ENCODE measurements around the gene HORMAD2. TPM values are rescaled to one million over a fixed set of nuclear protein-coding genes. Genes with fewer than 3 reads are reported as not detected.

The HORMAD2 gene
- total RNA-seq, 2 experiments from 2014 or later = not detected

- H3K27ac Mint-ChIP-seq = no peak overlapping the region
- POLR2A ChIA-PET = no interaction called here
- H3K4me3 Mint-ChIP-seq = no peak overlapping the region
- no peaks in the 10 kb centered on the region for H3K36me3 Mint-ChIP-seq
- no peaks in the 10 kb centered on the region for H3K9me3 Mint-ChIP-seq
- DNase-seq = no peak
- H3K27me3 Mint-ChIP-seq = no peaks in the 10 kb centered on the region
- intact Hi-C loops (cut with micrococcal nuclease) = no loop called here
- CTCF ChIA-PET = interaction anchor here (0.6 to 1.2 kb wide), 5 partner anchors 9 to 74 kb away, joined by 3 to 4 read pairs (median 3); no protein-coding TSS in a partner anchor
- peaks cover 52% of the 10 kb centered on the region for H3K4me1 Mint-ChIP-seq (ENCODE audit: low read depth)
Measured at GRCh38 chr22:30176431-30176830, 96.2 kb downstream of the HORMAD2 start.

GRCh38 chr22:30178181-30179126, 98.2 kb downstream of the HORMAD2 start:
- H3K27me3 Mint-ChIP-seq = no peaks in the 10 kb centered on the region
- H3K9me3 Mint-ChIP-seq = no peaks in the 10 kb centered on the region
- DNase-seq = peak; percentile 73
- CTCF ChIA-PET = interaction anchor here (0.6 to 2.6 kb wide), 18 partner anchors 8 to 109 kb away, joined by 3 to 15 read pairs (median 5); partner anchors contain the start of gene LIF
- no peaks in the 10 kb centered on the region for H3K36me3 Mint-ChIP-seq
- intact Hi-C loops (cut with micrococcal nuclease) = loop anchor here (1.0 kb wide), 1 partner anchor 11 kb away; no protein-coding TSS in a partner anchor
- POLR2A ChIA-PET = interaction anchor here (0.8 to 2.5 kb wide), 13 partner anchors 10 to 90 kb away, joined by 3 to 15 read pairs (median 4); partner anchors contain the start of gene LIF
- no peak overlapping the region for H3K4me3 Mint-ChIP-seq
- H3K27ac Mint-ChIP-seq = peak overlapping the region; percentile 94
- H3K4me1 Mint-ChIP-seq (ENCODE audit: low read depth) = peaks cover 69% of the 10 kb centered on the region

- no peak for DNase-seq
- Mint-ChIP-seq H3K36me3 (no peaks in the 10 kb centered on the region), H3K9me3 (no peaks in the 10 kb centered on the region), H3K4me3 (no peak overlapping the region), H3K4me1 (ENCODE audit: low read depth) (peaks cover 86% of the 10 kb centered on the region), H3K27ac (no peak overlapping the region), H3K27me3 (no peaks in the 10 kb centered on the region)
- POLR2A ChIA-PET = interaction anchor here (2.8 kb wide), 1 partner anchor 16 kb away, joined by 15 read pairs; no protein-coding TSS in a partner anchor
- CTCF ChIA-PET = interaction anchor here (0.9 to 1.6 kb wide), 2 partner anchors 21 to 107 kb away, joined by 4 to 6 read pairs; no protein-coding TSS in a partner anchor
- intact Hi-C loops (cut with micrococcal nuclease) = loop anchor here (5.0 kb wide), 1 partner anchor 42 kb away; no protein-coding TSS in a partner anchor
Measured at GRCh38 chr22:30180616-30181015, 100.4 kb downstream of the HORMAD2 start.

GRCh38 chr22:30181459-30182349, 101.4 kb downstream of the HORMAD2 start:
- intact Hi-C loops (cut with micrococcal nuclease) = loop anchor here (5.0 kb wide), 1 partner anchor 41 kb away; no protein-coding TSS in a partner anchor
- H3K4me1 Mint-ChIP-seq (ENCODE audit: low read depth) = peaks cover 90% of the 10 kb centered on the region
- no peak overlapping the region for H3K4me3 Mint-ChIP-seq
- no peaks in the 10 kb centered on the region for H3K27me3 Mint-ChIP-seq
- DNase-seq = no peak
- H3K27ac Mint-ChIP-seq = peak overlapping the region; percentile 81
- ChIA-PET CTCF (interaction anchor here (0.9 to 1.6 kb wide), 4 partner anchors 22 to 106 kb away, joined by 3 to 6 read pairs (median 4); no protein-coding TSS in a partner anchor), POLR2A (interaction anchor here (0.7 to 2.8 kb wide), 6 partner anchors 9 to 57 kb away, joined by 3 to 15 read pairs (median 3); no protein-coding TSS in a partner anchor)
- H3K36me3 Mint-ChIP-seq = no peaks in the 10 kb centered on the region
- H3K9me3 Mint-ChIP-seq = no peaks in the 10 kb centered on the region

- H3K36me3 Mint-ChIP-seq = no peaks in the 10 kb centered on the region
- ChIA-PET POLR2A (interaction anchor here (0.7 to 2.8 kb wide), 6 partner anchors 9 to 25 kb away, joined by 3 to 15 read pairs (median 3); no protein-coding TSS in a partner anchor), CTCF (interaction anchor here (0.9 to 1.6 kb wide), 5 partner anchors 14 to 105 kb away, joined by 3 to 6 read pairs (median 5); no protein-coding TSS in a partner anchor)
- intact Hi-C loops (cut with micrococcal nuclease) = loop anchor here (5.0 kb wide), 1 partner anchor 40 kb away; no protein-coding TSS in a partner anchor
- no peaks in the 10 kb centered on the region for H3K27me3 Mint-ChIP-seq
- H3K9me3 Mint-ChIP-seq = no peaks in the 10 kb centered on the region
- H3K4me1 Mint-ChIP-seq (ENCODE audit: low read depth) = peaks cover 92% of the 10 kb centered on the region
- DNase-seq = no peak
- peak overlapping the region; percentile 69 for H3K27ac Mint-ChIP-seq
- no peak overlapping the region for H3K4me3 Mint-ChIP-seq
Measured at GRCh38 chr22:30182350-30182745, 102.1 kb downstream of the HORMAD2 start.

- ChIA-PET POLR2A (interaction anchor here (1.0 to 2.8 kb wide), 4 partner anchors 14 to 57 kb away, joined by 3 to 15 read pairs (median 3); no protein-coding TSS in a partner anchor), CTCF (interaction anchor here (0.9 to 1.4 kb wide), 3 partner anchors 13 to 80 kb away, joined by 3 to 5 read pairs (median 5); no protein-coding TSS in a partner anchor)
- no peaks in the 10 kb centered on the region for H3K27me3 Mint-ChIP-seq
- no peak for DNase-seq
- no peak overlapping the region for H3K4me3 Mint-ChIP-seq
- H3K9me3 Mint-ChIP-seq = no peaks in the 10 kb centered on the region
- peak overlapping the region; percentile 90 for H3K27ac Mint-ChIP-seq
- H3K36me3 Mint-ChIP-seq = no peaks in the 10 kb centered on the region
- peaks cover 92% of the 10 kb centered on the region for H3K4me1 Mint-ChIP-seq (ENCODE audit: low read depth)
- intact Hi-C loops (cut with micrococcal nuclease) = loop anchor here (5.0 kb wide), 1 partner anchor 39 kb away; no protein-coding TSS in a partner anchor
Measured at GRCh38 chr22:30182815-30183214, 102.6 kb downstream of the HORMAD2 start.

- intact Hi-C loops (cut with micrococcal nuclease) = loop anchor here (5.0 kb wide), 1 partner anchor 39 kb away; no protein-coding TSS in a partner anchor
- Mint-ChIP-seq H3K4me3 (no peak overlapping the region), H3K36me3 (no peaks in the 10 kb centered on the region), H3K9me3 (no peaks in the 10 kb centered on the region), H3K4me1 (ENCODE audit: low read depth) (peaks cover 91% of the 10 kb centered on the region), H3K27ac (peak overlapping the region; percentile 90), H3K27me3 (no peaks in the 10 kb centered on the region)
- POLR2A ChIA-PET = interaction anchor here (1.0 to 2.8 kb wide), 5 partner anchors 12 to 56 kb away, joined by 3 to 15 read pairs (median 3); no protein-coding TSS in a partner anchor
- DNase-seq = no peak
- CTCF ChIA-PET = interaction anchor here (0.9 to 1.0 kb wide), 3 partner anchors 13 to 104 kb away, joined by 3 to 5 read pairs (median 5); no protein-coding TSS in a partner anchor
Measured at GRCh38 chr22:30183271-30183670, 103.0 kb downstream of the HORMAD2 start.

GRCh38 chr22:30183861-30184278, 103.6 kb downstream of the HORMAD2 start:
- CTCF ChIA-PET = interaction anchor here (0.8 to 1.0 kb wide), 2 partner anchors 62 to 104 kb away, joined by 3 to 5 read pairs; no protein-coding TSS in a partner anchor

GRCh38 chr22:30185129-30185528, 104.9 kb downstream of the HORMAD2 start:
- Mint-ChIP-seq H3K4me1 (ENCODE audit: low read depth) (peaks cover 90% of the 10 kb centered on the region), H3K36me3 (no peaks in the 10 kb centered on the region), H3K9me3 (no peaks in the 10 kb centered on the region), H3K4me3 (peak overlapping the region; percentile 13), H3K27ac (peak overlapping the region; percentile 90), H3K27me3 (no peaks in the 10 kb centered on the region)
- intact Hi-C loops (cut with micrococcal nuclease) = loop anchor here (1.0 to 2.0 kb wide), 4 partner anchors 11 to 62 kb away; partner anchors contain the start of gene LIF
- CTCF ChIA-PET = interaction anchor here (0.7 to 1.7 kb wide), 8 partner anchors 7 to 76 kb away, joined by 3 to 7 read pairs (median 4); partner anchors contain the start of gene LIF
- POLR2A ChIA-PET = interaction anchor here (0.5 to 2.1 kb wide), 8 partner anchors 12 to 61 kb away, joined by 3 to 19 read pairs (median 6); no protein-coding TSS in a partner anchor
- DNase-seq = peak; percentile 51

More at GRCh38 chr22:30183861-30184278, 103.6 kb downstream of the HORMAD2 start:
- DNase-seq = no peak
- H3K27ac Mint-ChIP-seq = peak overlapping the region; percentile 90
- no peaks in the 10 kb centered on the region for H3K9me3 Mint-ChIP-seq
- H3K4me1 Mint-ChIP-seq (ENCODE audit: low read depth) = peaks cover 91% of the 10 kb centered on the region
- H3K27me3 Mint-ChIP-seq = no peaks in the 10 kb centered on the region
- intact Hi-C loops (cut with micrococcal nuclease) = loop anchor here (2.0 to 5.0 kb wide), 2 partner anchors 38 to 63 kb away; partner anchors contain the start of gene LIF
- H3K4me3 Mint-ChIP-seq = no peak overlapping the region
- POLR2A ChIA-PET = interaction anchor here (1.1 kb wide), 2 partner anchors 12 to 56 kb away, joined by 3 to 15 read pairs; no protein-coding TSS in a partner anchor
- no peaks in the 10 kb centered on the region for H3K36me3 Mint-ChIP-seq

GRCh38 chr22:30185549-30185948, 105.3 kb downstream of the HORMAD2 start:
- ChIA-PET CTCF (interaction anchor here (0.7 to 1.7 kb wide), 8 partner anchors 8 to 77 kb away, joined by 3 to 7 read pairs (median 4); partner anchors contain the start of gene LIF), POLR2A (interaction anchor here (0.5 to 2.1 kb wide), 10 partner anchors 11 to 80 kb away, joined by 3 to 19 read pairs (median 4); no protein-coding TSS in a partner anchor)
- no peak for DNase-seq
- peak overlapping the region; percentile 90 for H3K27ac Mint-ChIP-seq
- H3K36me3 Mint-ChIP-seq = no peaks in the 10 kb centered on the region
- H3K4me3 Mint-ChIP-seq = no peak overlapping the region
- H3K27me3 Mint-ChIP-seq = no peaks in the 10 kb centered on the region
- H3K9me3 Mint-ChIP-seq = no peaks in the 10 kb centered on the region
- H3K4me1 Mint-ChIP-seq (ENCODE audit: low read depth) = peaks cover 90% of the 10 kb centered on the region
- intact Hi-C loops (cut with micrococcal nuclease) = loop anchor here (1.0 to 2.0 kb wide), 4 partner anchors 11 to 61 kb away; partner anchors contain the start of gene LIF

Data from activated CD4-positive, alpha-beta memory T cell treated with anti-CD3 and anti-CD28 coated beads for 36 hours (primary cell).